Measurements from ENCODE around the gene STAT3. TPM values are rescaled to one million over a fixed set of nuclear protein-coding genes. Genes with fewer than 3 reads are reported as not detected.
A peak's percentile ranks its signal among the peaks of the same experiment; 100 is the strongest.

Gene STAT3
- total and polyA plus RNA-seq, 9 of the 15 experiments (the other 6 are each of a cell fraction or from before 2014, with no cell fraction given): 90.0 to 179 (median 114) TPM

DNA sequence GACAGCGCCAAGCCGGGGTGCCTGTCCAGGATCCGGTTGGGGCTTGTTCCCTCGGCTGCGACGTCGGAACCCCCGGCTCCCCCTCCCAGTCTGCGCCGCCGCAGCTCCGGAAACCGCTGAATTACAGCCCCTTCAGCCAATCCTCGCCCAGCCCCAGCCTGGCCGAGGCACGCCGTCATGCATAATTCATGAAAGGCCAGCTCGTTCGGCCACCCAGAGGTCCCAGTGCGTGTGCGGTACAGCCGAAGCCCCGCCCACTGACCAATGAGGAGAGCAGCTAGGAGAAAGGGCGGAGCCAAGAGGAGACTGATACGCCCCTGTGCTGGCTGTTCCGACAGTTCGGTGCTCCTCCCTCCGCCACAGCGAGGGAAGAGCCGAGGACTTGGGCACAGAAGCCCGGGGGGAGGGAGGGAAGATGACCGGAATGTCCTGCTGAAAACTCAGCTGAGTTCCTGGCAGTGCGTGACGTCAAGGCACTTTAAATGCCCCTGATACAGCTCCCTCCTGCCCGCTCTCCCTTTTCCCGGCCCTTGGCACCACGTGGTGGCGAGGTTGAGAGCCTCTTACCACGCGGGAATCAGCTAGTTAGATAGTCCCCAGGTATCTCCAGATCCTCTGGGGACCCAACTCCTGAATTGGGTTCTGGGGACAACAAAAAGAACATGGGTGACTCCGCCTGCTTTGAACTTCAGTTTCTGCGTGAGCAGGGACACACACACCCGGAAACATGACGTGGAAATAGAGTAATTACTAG, at the start of gene STAT3 (continued):
- TF ChIP-seq, protein P1, sequence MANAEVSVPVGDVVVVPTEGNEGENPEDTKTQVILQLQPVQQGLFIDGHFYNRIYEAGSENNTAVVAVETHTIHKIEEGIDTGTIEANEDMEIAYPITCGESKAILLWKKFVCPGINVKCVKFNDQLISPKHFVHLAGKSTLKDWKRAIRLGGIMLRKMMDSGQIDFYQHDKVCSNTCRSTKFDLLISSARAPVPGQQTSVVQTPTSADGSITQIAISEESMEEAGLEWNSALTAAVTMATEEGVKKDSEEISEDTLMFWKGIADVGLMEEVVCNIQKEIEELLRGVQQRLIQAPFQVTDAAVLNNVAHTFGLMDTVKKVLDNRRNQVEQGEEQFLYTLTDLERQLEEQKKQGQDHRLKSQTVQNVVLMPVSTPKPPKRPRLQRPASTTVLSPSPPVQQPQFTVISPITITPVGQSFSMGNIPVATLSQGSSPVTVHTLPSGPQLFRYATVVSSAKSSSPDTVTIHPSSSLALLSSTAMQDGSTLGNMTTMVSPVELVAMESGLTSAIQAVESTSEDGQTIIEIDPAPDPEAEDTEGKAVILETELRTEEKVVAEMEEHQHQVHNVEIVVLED (CRISPR knock-in tag; IDR thresholded peaks at IDR 0.05): peak; percentile 40; the same call in 1 of the 2 replicates
- TF ChIP-seq, protein P2, sequence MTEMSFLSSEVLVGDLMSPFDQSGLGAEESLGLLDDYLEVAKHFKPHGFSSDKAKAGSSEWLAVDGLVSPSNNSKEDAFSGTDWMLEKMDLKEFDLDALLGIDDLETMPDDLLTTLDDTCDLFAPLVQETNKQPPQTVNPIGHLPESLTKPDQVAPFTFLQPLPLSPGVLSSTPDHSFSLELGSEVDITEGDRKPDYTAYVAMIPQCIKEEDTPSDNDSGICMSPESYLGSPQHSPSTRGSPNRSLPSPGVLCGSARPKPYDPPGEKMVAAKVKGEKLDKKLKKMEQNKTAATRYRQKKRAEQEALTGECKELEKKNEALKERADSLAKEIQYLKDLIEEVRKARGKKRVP (CRISPR knock-in tag; IDR thresholded peaks at IDR 0.05): no peak
- TF ChIP-seq RNF2 (IDR thresholded peaks at IDR 0.05) (peak; percentile 75), SLC30A9 (CRISPR knock-in tag; IDR thresholded peaks at IDR 0.05) (no peak), FOXJ3 (CRISPR knock-in tag; IDR thresholded peaks at IDR 0.05) (no peak), CBFA2T3 (IDR thresholded peaks at IDR 0.05) (no peak), GTF2E2 (tag; IDR thresholded peaks at IDR 0.05) (no peak), PPARD (CRISPR knock-in tag; IDR thresholded peaks at IDR 0.05) (no peak), TBP (optimal IDR thresholded peaks at IDR 0.05; ENCODE audit: low read depth, low read length) (peak; percentile 85), YY1 (IDR thresholded peaks at IDR 0.05; ENCODE audit: borderline replicate concordance in 1 of 3, control insufficient read depth in 1 of 3, extremely low read depth in 1 of 3, insufficient read depth in 3 of 3, insufficient read length in 1 of 3, insufficient replicate concordance in 2 of 3, low read depth in 1 of 3, low read length in 2 of 3) (peak in 1 of 3 experiments; percentile 25), ETV5 (CRISPR knock-in tag; IDR thresholded peaks at IDR 0.05; ENCODE audit: low read depth) (peak; percentile 28; the same call in 1 of the 2 replicates), SPI1 (IDR thresholded peaks at IDR 0.05; ENCODE audit: borderline replicate concordance, low read depth, low read length) (0 out of 2 replicates have a peak, but pooled peaks have one; percentile 18), RHOXF2B (CRISPR knock-in tag; conservative IDR thresholded peaks at IDR 0.05) (no peak), SIX5 (IDR thresholded peaks at IDR 0.05; ENCODE audit: borderline replicate concordance in 1 of 2, insufficient read depth in 1 of 2, low read depth in 1 of 2, low read length in 2 of 2) (no peak; a peak in 1 of 4 replicates), CREM (IDR thresholded peaks at IDR 0.05; ENCODE audit: low read depth) (peak; percentile 96), ZNF134 (CRISPR knock-in tag; conservative IDR thresholded peaks at IDR 0.05) (no peak), ZNF263 (CRISPR knock-in tag; IDR thresholded peaks at IDR 0.05; ENCODE audit: borderline replicate concordance) (no peak), POLR2AphosphoS2 (IDR thresholded peaks at IDR 0.05; ENCODE audit: low read length) (no peak)
- TF ChIP-seq, protein P3, sequence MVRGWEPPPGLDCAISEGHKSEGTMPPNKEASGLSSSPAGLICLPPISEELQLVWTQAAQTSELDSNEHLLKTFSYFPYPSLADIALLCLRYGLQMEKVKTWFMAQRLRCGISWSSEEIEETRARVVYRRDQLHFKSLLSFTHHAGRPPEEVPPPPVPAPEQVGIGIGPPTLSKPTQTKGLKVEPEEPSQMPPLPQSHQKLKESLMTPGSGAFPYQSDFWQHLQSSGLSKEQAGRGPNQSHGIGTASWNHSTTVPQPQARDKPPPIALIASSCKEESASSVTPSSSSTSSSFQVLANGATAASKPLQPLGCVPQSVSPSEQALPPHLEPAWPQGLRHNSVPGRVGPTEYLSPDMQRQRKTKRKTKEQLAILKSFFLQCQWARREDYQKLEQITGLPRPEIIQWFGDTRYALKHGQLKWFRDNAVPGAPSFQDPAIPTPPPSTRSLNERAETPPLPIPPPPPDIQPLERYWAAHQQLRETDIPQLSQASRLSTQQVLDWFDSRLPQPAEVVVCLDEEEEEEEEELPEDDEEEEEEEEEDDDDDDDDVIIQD (CRISPR knock-in tag; IDR thresholded peaks at IDR 0.05): no peak
- TF ChIP-seq, protein P4, sequence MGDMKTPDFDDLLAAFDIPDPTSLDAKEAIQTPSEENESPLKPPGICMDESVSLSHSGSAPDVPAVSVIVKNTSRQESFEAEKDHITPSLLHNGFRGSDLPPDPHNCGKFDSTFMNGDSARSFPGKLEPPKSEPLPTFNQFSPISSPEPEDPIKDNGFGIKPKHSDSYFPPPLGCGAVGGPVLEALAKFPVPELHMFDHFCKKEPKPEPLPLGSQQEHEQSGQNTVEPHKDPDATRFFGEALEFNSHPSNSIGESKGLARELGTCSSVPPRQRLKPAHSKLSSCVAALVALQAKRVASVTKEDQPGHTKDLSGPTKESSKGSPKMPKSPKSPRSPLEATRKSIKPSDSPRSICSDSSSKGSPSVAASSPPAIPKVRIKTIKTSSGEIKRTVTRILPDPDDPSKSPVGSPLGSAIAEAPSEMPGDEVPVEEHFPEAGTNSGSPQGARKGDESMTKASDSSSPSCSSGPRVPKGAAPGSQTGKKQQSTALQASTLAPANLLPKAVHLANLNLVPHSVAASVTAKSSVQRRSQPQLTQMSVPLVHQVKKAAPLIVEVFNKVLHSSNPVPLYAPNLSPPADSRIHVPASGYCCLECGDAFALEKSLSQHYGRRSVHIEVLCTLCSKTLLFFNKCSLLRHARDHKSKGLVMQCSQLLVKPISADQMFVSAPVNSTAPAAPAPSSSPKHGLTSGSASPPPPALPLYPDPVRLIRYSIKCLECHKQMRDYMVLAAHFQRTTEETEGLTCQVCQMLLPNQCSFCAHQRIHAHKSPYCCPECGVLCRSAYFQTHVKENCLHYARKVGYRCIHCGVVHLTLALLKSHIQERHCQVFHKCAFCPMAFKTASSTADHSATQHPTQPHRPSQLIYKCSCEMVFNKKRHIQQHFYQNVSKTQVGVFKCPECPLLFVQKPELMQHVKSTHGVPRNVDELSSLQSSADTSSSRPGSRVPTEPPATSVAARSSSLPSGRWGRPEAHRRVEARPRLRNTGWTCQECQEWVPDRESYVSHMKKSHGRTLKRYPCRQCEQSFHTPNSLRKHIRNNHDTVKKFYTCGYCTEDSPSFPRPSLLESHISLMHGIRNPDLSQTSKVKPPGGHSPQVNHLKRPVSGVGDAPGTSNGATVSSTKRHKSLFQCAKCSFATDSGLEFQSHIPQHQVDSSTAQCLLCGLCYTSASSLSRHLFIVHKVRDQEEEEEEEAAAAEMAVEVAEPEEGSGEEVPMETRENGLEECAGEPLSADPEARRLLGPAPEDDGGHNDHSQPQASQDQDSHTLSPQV (IDR thresholded peaks at IDR 0.05): peak; percentile 28
